HG03457 (cell line): ENCODE results near the gene ILF2.
A peak's percentile ranks its signal among the peaks of the same experiment; 100 is the strongest.
"Not testable (repeated sequence)": the region's sequence is repeated elsewhere in the genome, so short reads cannot be mapped to it uniquely, and the experiment has no call there.

Experiments used
- ATAC-seq: cut with Tn5 transposase; IDR thresholded peaks from one replicate; pipeline ENCODE4 v1.9.1; 2021; ENCODE audit warnings: moderate number of reproducible peaks; ENCODE audit not compliant: unreplicated experiment

Gene ILF2

DNA sequence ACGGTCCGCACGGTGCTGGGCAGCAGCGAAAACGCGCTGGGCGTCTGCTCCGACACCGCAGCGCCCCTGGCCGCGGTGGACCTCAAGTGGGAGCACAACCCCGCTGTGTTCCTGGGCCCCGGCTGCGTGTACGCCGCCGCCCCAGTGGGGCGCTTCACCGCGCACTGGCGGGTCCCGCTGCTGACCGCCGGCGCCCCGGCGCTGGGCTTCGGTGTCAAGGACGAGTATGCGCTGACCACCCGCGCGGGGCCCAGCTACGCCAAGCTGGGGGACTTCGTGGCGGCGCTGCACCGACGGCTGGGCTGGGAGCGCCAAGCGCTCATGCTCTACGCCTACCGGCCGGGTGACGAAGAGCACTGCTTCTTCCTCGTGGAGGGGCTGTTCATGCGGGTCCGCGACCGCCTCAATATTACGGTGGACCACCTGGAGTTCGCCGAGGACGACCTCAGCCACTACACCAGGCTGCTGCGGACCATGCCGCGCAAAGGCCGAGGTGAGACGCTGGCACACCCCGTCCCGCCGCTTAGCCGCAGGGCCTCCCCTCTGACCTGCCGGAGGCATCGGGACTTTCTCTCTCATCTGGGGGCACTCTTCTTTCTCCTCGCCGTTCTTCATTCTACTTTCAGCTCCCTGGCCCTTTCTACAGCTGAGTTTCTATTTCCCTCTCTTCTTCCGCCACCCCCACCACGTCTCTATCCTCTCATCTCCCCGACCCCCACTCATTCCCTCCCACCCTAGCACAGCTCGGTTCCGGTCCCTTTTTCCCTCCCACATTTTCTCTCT is 8.7 kb upstream of the ILF2 start:
- no peak for ATAC-seq

DNA sequence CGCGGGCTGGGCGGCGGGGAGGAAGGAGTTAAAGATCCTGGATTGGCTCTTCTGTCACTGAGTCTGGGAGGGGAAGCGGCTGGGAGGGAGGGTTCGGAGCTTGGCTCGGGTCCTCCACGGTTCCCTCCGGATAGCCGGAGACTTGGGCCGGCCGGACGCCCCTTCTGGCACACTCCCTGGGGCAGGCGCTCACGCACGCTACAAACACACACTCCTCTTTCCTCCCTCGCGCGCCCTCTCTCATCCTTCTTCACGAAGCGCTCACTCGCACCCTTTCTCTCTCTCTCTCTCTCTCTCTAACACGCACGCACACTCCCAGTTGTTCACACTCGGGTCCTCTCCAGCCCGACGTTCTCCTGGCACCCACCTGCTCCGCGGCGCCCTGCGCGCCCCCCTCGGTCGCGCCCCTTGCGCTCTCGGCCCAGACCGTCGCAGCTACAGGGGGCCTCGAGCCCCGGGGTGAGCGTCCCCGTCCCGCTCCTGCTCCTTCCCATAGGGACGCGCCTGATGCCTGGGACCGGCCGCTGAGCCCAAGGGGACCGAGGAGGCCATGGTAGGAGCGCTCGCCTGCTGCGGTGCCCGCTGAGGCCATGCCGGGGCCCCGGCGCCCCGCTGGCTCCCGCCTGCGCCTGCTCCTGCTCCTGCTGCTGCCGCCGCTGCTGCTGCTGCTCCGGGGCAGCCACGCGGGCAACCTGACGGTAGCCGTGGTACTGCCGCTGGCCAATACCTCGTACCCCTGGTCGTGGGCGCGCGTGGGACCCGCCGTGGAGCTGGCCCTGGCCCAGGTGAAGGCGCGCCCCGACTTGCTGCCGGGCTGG is 7.9 kb upstream of the ILF2 start, which contains the start of gene NPR1:
Gene NPR1, plus strand, starts transcription at position 170 of the 818 bp plus-strand sequence. Its CDS starts 421 bp downstream, at position 591.
- ATAC-seq, result no peak

DNA sequence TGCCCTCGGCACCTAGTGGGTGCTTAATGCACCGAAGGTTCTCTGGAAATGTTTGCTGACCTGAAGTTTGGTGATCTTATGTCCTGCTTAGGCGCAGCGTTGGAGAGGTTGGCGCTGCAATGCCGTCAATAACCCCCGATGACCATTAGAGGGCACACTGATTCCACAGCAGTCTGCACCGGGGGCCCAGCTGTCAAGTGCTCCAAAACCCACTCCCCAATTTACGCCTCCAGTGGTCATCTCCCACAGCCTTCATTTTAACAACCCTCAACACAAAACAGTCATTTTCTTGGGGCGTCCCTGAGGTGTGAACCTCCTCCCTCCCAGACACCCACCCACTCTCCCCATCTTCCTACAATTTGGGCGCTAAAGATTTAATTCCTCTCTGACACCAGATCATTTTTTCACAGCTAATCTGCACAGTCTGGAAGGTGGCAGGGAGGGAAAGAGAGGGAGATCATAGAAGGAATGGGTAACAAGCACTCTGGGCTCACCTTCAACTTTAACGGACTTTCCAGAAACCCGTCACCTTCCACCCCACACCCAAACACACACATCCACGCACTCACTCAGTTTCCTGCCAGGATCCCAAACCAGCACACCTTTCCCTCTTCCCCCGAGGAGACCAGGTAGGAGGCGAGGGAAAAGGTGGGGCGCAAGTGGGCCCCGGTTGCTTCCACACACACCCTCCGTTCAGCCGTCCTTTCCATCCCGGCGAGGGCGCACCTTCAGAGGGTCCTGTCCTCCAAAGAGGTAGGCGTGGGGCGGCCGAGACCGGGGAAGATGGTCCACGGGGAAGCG is 7.1 kb upstream of the ILF2 start:
- ATAC-seq, result no peak

DNA sequence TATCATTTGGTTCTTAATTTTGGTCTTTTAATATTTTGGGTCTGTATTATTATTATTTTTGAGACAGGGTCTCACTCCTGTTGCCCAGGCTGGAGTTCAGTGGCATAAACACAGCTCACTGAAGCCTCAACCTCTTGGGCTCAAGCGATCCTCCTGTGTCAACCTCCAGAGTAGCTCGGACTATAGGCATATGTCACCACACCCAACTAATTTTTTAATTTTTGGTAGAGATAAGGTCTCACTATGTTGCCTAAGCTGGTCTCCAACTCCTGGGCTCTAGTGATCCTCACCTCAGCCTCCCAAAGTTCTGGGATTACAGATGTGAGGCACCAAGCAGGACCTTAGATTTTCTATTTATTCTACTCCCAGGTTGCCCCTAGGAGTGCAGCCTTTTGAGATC is 2.7 kb upstream of the ILF2 start:
- no peak for ATAC-seq

DNA sequence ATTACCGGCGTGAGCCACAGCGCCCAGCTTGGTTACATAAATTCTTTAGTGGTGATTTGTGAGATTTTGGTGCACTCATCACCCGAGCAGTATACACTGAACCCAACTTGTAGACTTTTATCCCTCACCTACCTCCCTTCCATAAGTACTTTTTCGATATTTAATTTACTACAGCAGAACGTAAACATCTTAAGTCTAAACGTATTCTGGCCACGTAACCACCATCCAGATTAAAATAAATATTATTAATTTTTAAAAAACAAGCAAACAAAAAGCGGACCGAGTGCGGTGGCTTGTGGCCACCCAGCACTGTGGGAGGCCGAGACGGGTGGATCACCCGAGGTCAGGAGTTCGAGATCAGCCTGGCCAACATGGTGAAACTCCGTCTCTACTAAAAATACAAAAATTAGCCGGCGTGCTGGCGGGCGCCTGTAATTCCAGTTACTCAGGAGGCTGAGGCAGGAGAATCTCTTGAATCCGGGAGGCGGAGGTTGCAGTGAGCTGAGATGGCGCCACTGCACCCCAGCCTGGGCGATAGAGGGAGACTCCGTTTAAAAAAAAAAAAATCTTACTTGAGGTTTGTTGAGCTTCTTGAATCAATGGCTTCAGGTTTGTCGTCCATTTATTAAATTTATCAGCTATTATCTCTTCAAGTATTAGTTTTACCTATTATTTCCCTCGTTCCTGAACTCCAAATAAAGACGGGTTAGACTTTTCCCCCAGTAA is 998 bp upstream of the ILF2 start:
- not testable (repeated sequence) for ATAC-seq

GRCh38 chr1:153670257-153670858 is 435 bp downstream of the ILF2 start:
- no peak for ATAC-seq

- no peak for ATAC-seq
Measured at GRCh38 chr1:153669606-153670005, 1.2 kb downstream of the ILF2 start.

GRCh38 chr1:153668672-153669071 is 2.1 kb downstream of the ILF2 start:
- ATAC-seq, result not testable (repeated sequence)

GRCh38 chr1:153667439-153667838 is 3.4 kb downstream of the ILF2 start:
- ATAC-seq, result no peak

- no peak for ATAC-seq
Measured at GRCh38 chr1:153663211-153663610, 7.6 kb downstream of the ILF2 start.

DNA sequence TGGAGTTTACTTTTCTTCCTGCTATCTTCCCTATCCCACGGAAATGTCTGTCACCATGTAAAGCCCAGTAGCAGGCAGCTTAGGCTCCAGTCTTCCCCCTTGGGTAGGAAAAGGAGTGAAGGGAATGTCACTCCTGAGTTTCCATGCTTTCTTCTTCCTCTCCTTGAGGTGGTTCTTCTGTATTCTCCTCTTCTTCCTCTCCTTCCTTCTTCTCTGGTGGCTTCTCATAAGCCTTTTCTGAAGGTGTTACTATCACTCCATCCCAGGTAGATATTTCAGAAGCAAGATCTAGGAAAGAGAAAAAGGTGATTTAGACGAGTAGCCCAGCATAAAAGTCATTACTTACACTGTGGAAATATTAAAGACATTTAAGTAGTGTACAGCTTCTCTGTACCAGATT is 8.5 kb downstream of the ILF2 start:
- ATAC-seq, result no peak

DNA sequence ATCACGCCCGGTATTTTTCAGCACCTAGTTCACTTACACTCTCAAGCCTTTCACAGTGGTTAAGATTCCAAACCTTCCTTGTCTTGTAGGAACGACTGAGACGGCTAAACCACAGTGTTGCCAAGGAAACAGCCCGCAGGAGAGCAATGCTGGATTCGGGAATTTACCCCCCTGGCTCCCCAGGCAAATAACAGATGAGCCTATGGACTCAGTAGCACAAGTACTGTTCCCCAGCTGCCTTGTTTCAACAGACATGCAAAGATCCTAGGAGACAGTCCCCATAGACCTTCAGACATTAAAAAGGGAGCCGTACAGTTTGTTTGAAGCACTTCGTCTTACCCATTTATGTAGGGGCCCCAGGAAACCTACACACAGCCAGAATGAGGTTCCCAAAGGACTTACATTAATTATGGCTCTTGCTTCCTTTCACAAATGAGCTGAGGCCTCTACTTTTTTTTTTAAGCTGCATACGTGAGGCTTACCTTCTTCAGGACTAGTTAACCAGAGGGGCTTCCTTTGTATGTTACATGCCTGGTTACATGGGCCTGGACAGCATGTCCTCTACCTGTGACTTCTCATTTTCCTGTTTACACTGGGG is 9.6 kb downstream of the ILF2 start:
- ATAC-seq, result no peak

- ATAC-seq, result no peak
Measured at GRCh38 chr1:153659656-153660055, 11.1 kb downstream of the ILF2 start.

- no peak for ATAC-seq
Measured at GRCh38 chr1:153659175-153659534, 11.6 kb downstream of the ILF2 start.

DNA sequence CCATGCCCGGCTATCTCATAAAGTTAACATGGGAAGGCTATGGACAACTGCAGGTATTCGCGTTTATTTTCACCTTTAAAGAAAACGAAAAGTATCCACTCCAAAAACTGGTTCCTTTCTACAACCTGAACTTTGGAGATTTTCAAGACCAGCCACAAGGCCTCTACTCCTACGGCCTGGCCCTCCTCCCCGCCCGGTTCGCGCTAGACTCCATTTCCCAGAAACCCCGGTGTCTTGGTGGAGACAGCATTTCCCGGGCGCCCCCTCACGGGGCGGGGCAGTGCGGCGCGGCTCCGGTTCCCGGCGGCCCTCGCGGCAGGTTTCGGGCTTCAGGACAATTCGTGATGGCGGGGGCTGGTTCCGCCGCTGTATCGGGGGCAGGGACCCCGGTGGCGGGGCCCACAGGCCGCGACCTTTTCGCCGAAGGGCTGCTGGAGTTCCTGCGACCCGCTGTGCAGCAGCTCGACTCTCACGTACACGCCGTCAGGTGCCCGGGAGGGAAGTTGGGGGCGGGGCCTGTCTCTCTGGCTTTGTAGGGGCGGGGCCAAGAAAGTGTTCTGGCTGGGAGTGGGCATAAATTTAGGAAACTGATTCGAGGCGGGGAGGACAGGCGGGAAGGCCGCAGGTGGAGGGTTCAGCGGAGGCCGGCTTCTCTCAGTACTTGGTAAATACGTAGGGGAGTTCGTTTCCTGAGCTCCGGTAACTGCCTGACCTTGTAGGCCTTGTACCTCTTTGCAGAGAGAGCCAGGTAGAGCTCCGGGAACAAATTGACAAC is 12.2 kb downstream of the ILF2 start, which contains the start of gene SNAPIN:
Gene SNAPIN, plus strand, starts transcription at position 304 of the 775 bp plus-strand sequence. Its CDS starts 41 bp downstream, at position 345.
- peak; percentile 68 for ATAC-seq

GRCh38 chr1:153655333-153655732 is 15.5 kb downstream of the ILF2 start:
- no peak for ATAC-seq

DNA sequence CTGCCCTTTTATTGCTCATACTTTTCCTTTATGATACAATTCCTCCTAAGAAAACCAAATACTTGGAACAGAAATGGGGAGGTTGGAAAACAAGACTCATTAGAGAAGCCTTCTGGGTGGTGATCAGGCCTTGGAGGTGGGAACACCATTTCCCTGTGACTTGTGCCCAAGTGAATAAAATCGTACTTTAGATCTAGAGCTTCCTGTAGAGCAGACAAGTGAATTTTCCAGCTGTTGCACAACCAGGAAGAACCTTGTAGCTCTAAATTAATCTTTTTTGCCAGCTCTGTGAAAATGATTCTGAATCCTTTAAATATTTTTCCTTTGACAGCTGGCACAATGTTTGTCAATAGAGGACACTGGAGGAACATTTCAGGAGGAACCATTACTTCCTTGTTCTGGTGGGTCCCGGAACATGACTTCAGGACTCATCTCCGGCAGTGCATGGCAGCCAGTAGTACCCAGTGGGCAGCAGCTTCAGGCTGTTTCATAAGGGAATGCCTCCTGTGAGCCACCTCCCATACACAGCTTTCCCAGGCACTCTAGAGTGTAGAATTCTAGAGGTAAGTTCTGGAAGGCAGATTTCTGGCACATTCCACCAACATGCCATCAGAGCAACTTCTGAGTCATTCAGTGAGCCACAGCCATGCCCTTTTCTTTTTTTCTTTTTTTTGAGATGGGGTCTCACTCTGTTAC is 17.8 kb downstream of the ILF2 start:
- ATAC-seq, result no peak

GRCh38 chr1:153651771-153652170 is 19.0 kb downstream of the ILF2 start:
- no peak for ATAC-seq
